Activated CD4-positive, alpha-beta memory T cell treated with anti-CD3 and anti-CD28 coated beads, Interleukin-2, amount 10 ng/mL, durations not matched to agents 7 days and 5 days (primary cell): ENCODE data around the gene PELI2. TPM values are rescaled to one million over a fixed set of nuclear protein-coding genes. Genes with fewer than 3 reads are reported as not detected.

Experiments
- CTCF ChIA-PET: fragments of 350-600 bp; sonication (Branson Sonifier 250); formaldehyde crosslinking; loops from one replicate; lab custom pipeline; 2021; ENCODE audit warnings: antibody characterized with exemption, inconsistent platforms; lab: Charles Lee
- POLR2A ChIA-PET: fragments of 350-600 bp; sonication (Branson Sonifier 250); formaldehyde crosslinking; loops from one replicate; lab custom pipeline; 2021; ENCODE audit warnings: antibody characterized with exemption; lab: Charles Lee
- DNase-seq: peaks from one replicate; pipeline ENCODE4 v3.0.0-alpha.2; 2020
- H3K27ac Mint-ChIP-seq: one replicate; pipeline ENCODE4 v1.8.0; 2021; ENCODE audit warnings: mild to moderate bottlenecking, mixed read lengths
- H3K27me3 Mint-ChIP-seq: one replicate; pipeline ENCODE4 v1.8.0; 2021; ENCODE audit warnings: mixed read lengths
- H3K36me3 Mint-ChIP-seq: one replicate; pipeline ENCODE4 v1.8.0; 2021; ENCODE audit warnings: low read depth, mixed read lengths
- H3K4me1 Mint-ChIP-seq: one replicate; pipeline ENCODE4 v1.8.0; 2021; ENCODE audit warnings: mixed read lengths
- H3K4me3 Mint-ChIP-seq: one replicate; pipeline ENCODE4 v1.8.0; 2021; ENCODE audit warnings: mild to moderate bottlenecking, mixed read lengths
- H3K9me3 Mint-ChIP-seq: one replicate; pipeline ENCODE4 v1.8.0; 2021; ENCODE audit warnings: mixed read lengths
- total RNA-seq, 2 experiments: library from RNA; stranded (reverse); gene quantifications; one replicate each; pipeline ENCODE4 v1.2.3, GENCODE V29; 2021

The PELI2 gene
- 1 to 10 TPM; 5.5 to 7.1 TPM for total RNA-seq

DNA sequence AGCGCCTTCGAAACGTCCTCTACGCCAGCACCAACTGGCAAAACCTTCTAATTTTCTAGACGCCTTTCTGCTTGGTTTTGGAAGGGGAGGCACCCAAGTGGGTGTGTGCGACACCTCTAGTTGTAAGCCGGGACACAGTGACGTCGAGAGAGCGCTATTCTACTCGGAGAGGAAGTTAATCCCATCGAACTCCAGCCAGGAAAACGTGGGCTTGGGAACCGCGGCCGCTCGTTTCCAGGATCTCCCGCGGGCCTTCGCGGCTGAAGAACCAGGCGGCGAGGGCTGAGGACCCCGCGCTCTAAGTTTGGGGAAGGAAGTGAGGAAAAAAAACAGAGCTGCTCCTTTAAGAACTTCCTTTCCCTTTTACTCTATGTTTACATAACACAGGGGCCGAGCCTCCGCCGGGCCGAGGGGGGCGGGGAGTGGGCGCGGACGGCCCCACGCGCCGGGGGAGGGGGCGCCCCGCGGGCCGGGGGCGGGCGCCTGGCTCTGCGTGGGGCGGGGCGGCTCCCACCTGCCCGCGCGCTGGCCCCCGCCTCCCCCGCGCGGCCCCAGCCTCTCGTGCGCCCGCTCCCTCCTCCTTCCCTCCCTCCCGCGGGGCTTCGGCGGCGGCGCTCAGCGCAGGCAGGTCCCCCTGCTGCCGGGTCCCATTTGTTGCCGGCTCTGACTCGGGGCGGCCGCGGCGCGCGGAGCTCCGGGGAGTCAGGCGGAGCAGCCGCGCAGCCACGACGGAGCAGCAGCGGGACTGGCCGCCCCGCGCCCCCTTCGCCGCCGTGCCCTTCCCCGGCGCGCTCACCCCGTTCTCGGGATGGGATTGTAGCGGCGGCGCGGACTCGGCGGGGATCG is at the start of gene PELI2:
Gene PELI2, plus strand, starts transcription at position 647 of the 846 bp plus-strand sequence. CDS start 250 bp downstream, outside the sequence.
- peak; percentile 77 for DNase-seq
- POLR2A ChIA-PET = interaction anchor here (0.6 to 1.4 kb wide), 4 partner anchors 43 to 311 kb away, joined by 3 read pairs; no protein-coding TSS in a partner anchor
- peaks cover 27% of the 10 kb centered on the region for H3K4me1 Mint-ChIP-seq
- H3K27ac Mint-ChIP-seq = peak within 1 kb of the TSS; percentile 53
- peak within 1 kb of the TSS; percentile 90 for H3K4me3 Mint-ChIP-seq
- CTCF ChIA-PET = interaction anchor here (1.2 kb wide), 1 partner anchor 386 kb away, joined by 7 read pairs; no protein-coding TSS in a partner anchor
- peaks cover 2% of the 10 kb centered on the region for H3K36me3 Mint-ChIP-seq
- H3K27me3 Mint-ChIP-seq = peaks cover 36% of the 10 kb centered on the region
- no peaks in the 10 kb centered on the region for H3K9me3 Mint-ChIP-seq

DNA sequence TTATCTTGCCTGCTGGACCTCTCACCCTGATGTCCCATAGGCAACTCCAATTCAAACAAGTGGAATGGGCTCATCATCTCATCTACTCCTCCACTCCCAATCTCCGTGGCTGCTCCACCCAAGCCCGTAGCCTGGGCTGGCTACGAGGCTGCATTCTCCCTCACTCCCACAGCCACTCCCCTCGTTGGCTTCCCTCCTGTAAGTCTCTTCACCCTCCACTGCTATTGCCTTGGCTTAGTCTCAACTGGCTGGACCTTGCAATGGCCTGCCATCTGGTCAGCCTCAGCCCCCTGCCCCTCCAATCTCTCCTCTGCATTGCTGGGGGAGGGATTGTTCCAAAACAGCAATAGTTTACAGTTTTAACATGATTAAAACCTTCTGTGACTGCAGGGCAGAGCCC is 44.4 kb upstream of the PELI2 start:
- Mint-ChIP-seq H3K4me3 (no peak overlapping the region), H3K4me1 (no peaks in the 10 kb centered on the region), H3K9me3 (no peaks in the 10 kb centered on the region), H3K27me3 (peaks cover 17% of the 10 kb centered on the region), H3K36me3 (no peaks in the 10 kb centered on the region), H3K27ac (no peak overlapping the region)
- ChIA-PET POLR2A (no interaction called here), CTCF (no interaction called here)
- DNase-seq = no peak

GRCh38 chr14:56075301-56075700 is 42.9 kb upstream of the PELI2 start:
- Mint-ChIP-seq H3K36me3 (no peaks in the 10 kb centered on the region), H3K27me3 (peaks cover 17% of the 10 kb centered on the region), H3K27ac (no peak overlapping the region), H3K4me3 (no peak overlapping the region), H3K4me1 (no peaks in the 10 kb centered on the region), H3K9me3 (no peaks in the 10 kb centered on the region)
- ChIA-PET POLR2A (no interaction called here), CTCF (interaction anchor here (0.9 kb wide), 1 partner anchor 29 kb away, joined by 3 read pairs; no protein-coding TSS in a partner anchor)
- no peak for DNase-seq

DNA sequence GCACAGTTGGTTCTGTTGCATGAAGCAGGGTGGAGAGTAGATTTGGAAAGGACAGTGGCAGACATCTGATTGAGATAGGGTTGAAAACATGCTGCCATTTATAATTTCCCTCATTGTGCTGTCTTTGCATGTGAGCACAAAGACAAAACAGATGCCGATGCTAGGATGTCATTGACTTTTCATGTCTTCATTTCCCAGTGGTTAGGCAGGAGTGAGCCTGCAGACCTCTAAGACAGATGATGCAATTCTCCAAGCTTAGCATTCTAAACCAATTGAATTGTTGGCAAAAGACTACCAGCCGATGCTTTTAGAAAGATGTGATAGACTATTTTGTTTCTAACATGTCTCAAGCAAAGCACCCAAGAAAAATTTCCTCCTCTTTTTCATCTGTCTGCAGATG is 37.1 kb upstream of the PELI2 start:
- H3K9me3 Mint-ChIP-seq = no peaks in the 10 kb centered on the region
- DNase-seq = no peak

DNA sequence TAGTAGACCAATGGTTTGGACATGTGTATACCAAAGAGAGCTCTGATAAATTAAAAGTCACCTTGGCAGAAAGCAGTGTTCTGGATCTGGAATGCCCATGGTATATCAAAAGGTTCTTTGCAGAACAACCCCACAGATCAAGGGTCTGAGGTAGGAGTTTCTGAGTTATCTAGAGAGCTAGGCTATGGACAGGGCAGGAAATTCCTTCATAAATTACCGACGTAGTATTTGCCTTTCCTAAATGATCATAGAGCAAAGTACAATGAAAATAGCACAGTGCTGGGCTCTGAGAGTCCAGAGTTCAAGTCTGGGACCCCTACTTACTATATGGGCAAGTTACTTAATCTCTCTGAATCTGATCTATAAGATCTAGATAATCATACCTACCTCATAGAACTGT is 35.3 kb upstream of the PELI2 start:
- no peak overlapping the region for H3K4me3 Mint-ChIP-seq
- POLR2A ChIA-PET = no interaction called here

More for the DNA sequence above, 37.1 kb upstream of the PELI2 start:
- CTCF ChIA-PET = no interaction called here
- no peaks in the 10 kb centered on the region for H3K4me1 Mint-ChIP-seq
- H3K4me3 Mint-ChIP-seq = no peak overlapping the region
- POLR2A ChIA-PET = no interaction called here
- H3K27me3 Mint-ChIP-seq = peaks cover 30% of the 10 kb centered on the region
- no peak overlapping the region for H3K27ac Mint-ChIP-seq
- no peaks in the 10 kb centered on the region for H3K36me3 Mint-ChIP-seq

GRCh38 chr14:56085471-56085870 is 32.7 kb upstream of the PELI2 start:
- POLR2A ChIA-PET = no interaction called here
- DNase-seq = no peak
- Mint-ChIP-seq H3K36me3 (no peaks in the 10 kb centered on the region), H3K27me3 (peaks cover 30% of the 10 kb centered on the region), H3K4me3 (no peak overlapping the region), H3K4me1 (no peaks in the 10 kb centered on the region), H3K9me3 (no peaks in the 10 kb centered on the region), H3K27ac (no peak overlapping the region)
- CTCF ChIA-PET = interaction anchor here (0.5 kb wide), 1 partner anchor 769 kb away, joined by 3 read pairs; no protein-coding TSS in a partner anchor

More for the DNA sequence above, 35.3 kb upstream of the PELI2 start:
- Mint-ChIP-seq H3K27ac (no peak overlapping the region), H3K27me3 (peaks cover 31% of the 10 kb centered on the region), H3K36me3 (no peaks in the 10 kb centered on the region), H3K4me1 (no peaks in the 10 kb centered on the region), H3K9me3 (no peaks in the 10 kb centered on the region)
- no peak for DNase-seq
- CTCF ChIA-PET = no interaction called here

- Mint-ChIP-seq H3K9me3 (no peaks in the 10 kb centered on the region), H3K4me3 (no peak overlapping the region), H3K27me3 (peaks cover 22% of the 10 kb centered on the region), H3K27ac (no peak overlapping the region), H3K36me3 (no peaks in the 10 kb centered on the region), H3K4me1 (no peaks in the 10 kb centered on the region)
- ChIA-PET CTCF (no interaction called here), POLR2A (no interaction called here)
- no peak for DNase-seq
Measured at GRCh38 chr14:56087671-56088471, 30.3 kb upstream of the PELI2 start.

DNA sequence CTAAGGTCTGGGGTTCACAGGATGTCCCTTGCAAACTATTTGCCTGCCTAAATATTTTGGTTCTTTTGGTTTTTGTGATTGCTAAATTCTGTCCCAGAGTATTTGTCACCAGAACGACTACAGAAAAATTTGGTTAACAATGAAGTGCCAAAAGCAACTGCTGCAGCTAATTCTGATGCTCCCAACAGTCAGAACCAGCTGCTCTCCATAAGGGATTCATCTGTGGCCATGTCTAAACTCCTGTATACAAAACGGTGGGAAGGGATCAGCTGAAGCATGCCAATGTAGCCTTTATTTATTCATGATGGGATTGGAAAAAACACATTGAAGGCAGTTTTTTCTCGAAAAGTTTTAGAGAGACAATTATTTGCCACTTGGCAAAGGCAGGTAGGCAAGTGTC is 29.3 kb upstream of the PELI2 start:
- Mint-ChIP-seq H3K27me3 (peaks cover 18% of the 10 kb centered on the region), H3K36me3 (no peaks in the 10 kb centered on the region), H3K27ac (no peak overlapping the region), H3K4me1 (no peaks in the 10 kb centered on the region), H3K9me3 (no peaks in the 10 kb centered on the region), H3K4me3 (no peak overlapping the region)
- ChIA-PET POLR2A (no interaction called here), CTCF (no interaction called here)
- no peak for DNase-seq

- Mint-ChIP-seq H3K27ac (no peak overlapping the region), H3K9me3 (peaks cover 4% of the 10 kb centered on the region), H3K36me3 (no peaks in the 10 kb centered on the region), H3K4me1 (no peaks in the 10 kb centered on the region), H3K27me3 (peaks cover 6% of the 10 kb centered on the region), H3K4me3 (no peak overlapping the region)
- no peak for DNase-seq
- CTCF ChIA-PET = no interaction called here
- POLR2A ChIA-PET = no interaction called here
Measured at GRCh38 chr14:56092763-56093162, 25.4 kb upstream of the PELI2 start.

DNA sequence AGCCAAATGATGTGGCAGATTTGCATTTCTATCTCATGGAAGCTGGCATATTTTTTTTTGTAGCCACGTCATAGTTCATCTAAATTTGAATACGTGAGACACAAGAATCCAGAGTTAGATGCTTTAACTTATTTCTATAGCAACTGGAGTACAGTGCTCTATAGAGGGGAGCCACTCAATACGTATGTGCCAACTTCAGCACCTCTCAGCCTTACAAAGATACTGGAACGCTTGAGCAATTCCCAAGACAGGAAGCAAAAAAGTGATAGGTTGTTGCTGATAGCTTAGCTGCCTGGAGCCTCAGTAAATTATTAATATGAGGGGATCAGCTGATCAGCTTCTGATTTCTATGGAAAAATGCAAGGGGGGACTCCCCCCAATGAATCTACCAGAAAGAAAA is 24.1 kb upstream of the PELI2 start:
- DNase-seq = no peak
- Mint-ChIP-seq H3K36me3 (no peaks in the 10 kb centered on the region), H3K27me3 (peaks cover 5% of the 10 kb centered on the region), H3K27ac (no peak overlapping the region), H3K4me3 (no peak overlapping the region), H3K9me3 (peaks cover 4% of the 10 kb centered on the region), H3K4me1 (no peaks in the 10 kb centered on the region)
- ChIA-PET CTCF (no interaction called here), POLR2A (no interaction called here)

DNA sequence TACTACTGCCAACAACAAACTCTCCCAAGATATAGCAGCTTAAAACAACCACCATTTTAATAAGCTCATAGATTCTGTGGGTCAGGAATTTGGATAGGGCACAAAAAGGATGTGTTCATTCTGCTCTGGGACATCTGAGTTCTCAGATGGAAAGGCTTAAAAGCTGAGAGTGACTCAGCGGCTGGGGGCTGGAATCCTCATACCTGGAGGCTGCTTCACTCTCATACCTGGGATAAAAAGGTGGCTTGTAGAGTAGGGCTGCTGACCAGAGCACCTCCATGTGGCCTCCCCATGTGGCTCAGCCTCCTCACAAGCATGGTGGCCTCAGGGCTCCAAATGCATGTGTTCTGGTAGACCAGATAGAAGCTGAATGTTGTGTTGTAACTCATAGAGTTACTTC is 20.2 kb upstream of the PELI2 start:
- Mint-ChIP-seq H3K9me3 (peaks cover 4% of the 10 kb centered on the region), H3K36me3 (no peaks in the 10 kb centered on the region), H3K27ac (no peak overlapping the region), H3K27me3 (peaks cover 12% of the 10 kb centered on the region), H3K4me1 (no peaks in the 10 kb centered on the region), H3K4me3 (no peak overlapping the region)
- POLR2A ChIA-PET = no interaction called here
- DNase-seq = no peak
- CTCF ChIA-PET = no interaction called here

DNA sequence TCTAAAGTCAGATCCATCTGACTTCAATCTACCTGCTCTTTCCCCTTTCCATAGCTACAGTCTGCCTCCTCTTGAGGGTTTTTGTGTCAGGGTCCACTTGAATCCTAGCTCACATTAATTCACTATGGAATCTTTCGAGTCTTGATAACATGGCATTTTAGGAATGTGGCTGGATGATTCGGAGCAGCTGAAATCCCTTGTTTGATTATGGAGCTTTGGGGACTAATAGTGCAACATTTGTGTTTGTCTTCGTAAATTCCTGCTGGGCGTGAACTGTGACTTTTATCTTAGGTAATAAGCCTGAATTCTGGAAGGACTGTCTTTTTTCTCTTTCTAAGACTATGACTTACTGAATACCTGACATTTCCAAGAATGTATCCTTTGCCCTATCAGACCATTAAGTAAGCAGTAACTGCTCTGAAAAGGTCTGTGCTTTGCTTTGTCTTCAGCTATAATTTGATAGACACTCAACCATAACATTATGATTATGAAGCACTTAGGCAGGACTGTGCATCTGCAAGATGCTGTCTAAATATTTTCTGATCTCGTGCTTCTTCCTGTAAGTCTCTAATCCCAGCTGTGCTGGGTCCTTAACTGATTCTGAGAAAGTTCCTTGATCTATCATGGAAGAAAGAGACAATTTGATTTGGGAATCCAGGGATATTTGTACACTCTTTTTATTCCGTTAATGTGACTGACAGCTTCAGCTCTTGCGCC is 19.0 kb upstream of the PELI2 start:
- H3K9me3 Mint-ChIP-seq = peaks cover 4% of the 10 kb centered on the region
- no peak overlapping the region for H3K4me3 Mint-ChIP-seq
- no peak for DNase-seq
- no peak overlapping the region for H3K27ac Mint-ChIP-seq
- peaks cover 12% of the 10 kb centered on the region for H3K27me3 Mint-ChIP-seq
- H3K36me3 Mint-ChIP-seq = no peaks in the 10 kb centered on the region
- ChIA-PET POLR2A (no interaction called here), CTCF (no interaction called here)
- no peaks in the 10 kb centered on the region for H3K4me1 Mint-ChIP-seq

DNA sequence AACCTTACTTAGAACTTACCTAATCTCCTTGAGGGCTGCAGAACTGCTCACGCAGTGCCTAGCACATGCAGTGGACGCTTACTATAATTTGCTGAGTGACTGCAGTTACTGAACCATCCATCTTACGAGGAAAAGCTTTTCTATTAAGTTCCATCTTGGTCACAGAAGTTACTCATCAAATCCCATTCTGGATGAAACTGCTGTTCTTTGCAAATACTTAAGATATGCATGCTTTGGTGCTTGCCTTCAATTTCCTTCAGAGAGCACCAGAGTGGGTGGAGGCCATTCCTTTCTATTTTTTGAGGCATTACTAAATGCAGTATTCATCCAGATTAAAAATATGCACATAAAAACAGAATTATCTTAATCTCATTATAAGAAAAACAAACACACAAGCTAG is 17.7 kb upstream of the PELI2 start:
- ChIA-PET POLR2A (no interaction called here), CTCF (interaction anchor here (0.6 kb wide), 1 partner anchor 121 kb away, joined by 4 read pairs; no protein-coding TSS in a partner anchor)
- no peak for DNase-seq
- Mint-ChIP-seq H3K27ac (no peak overlapping the region), H3K4me3 (no peak overlapping the region), H3K27me3 (peaks cover 12% of the 10 kb centered on the region), H3K36me3 (no peaks in the 10 kb centered on the region), H3K4me1 (no peaks in the 10 kb centered on the region), H3K9me3 (peaks cover under 1% of the 10 kb centered on the region)
